RKO (cell line): ENCODE results near the gene PTPRR.

Source experiments
- DNase-seq: peaks from one replicate; pipeline ENCODE4 v3.0.0-alpha.2; 2016; ENCODE audit warnings: low spot score

PTPRR gene

DNA sequence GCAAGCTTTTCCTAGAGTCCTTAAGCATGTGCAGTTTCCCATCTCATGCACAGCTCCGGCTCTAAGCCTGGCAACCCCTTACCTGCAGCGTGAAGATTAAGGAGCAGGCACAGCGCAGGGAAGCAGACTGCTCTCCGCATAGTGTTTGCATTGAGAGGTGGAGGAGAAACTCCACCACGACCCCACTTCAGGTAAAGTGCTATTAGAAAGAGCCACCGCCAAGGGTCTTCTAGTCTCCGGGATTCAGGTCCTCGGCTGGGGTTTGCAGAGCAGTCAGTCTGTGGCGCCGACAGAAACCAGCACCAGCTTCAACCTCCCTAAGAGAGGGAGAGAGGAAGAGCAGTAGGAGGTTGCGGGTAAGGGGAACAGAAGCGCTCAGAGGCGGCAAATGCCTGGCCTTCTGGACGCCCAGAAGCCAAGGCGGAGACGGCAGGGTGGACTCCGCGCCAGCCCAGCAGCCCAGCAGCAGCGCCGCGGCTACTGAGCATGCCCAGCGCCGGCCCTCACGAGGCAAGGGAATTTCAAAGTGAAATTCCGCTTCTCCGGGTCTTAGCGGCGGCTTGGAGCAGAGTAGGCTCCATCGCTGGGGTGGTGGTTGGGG lies at the start of gene PTPRR:
Gene PTPRR, minus strand, starts transcription at position 488 of the 601 bp plus-strand sequence. Its CDS starts 348 bp downstream, at position 140.
- DNase-seq = no peak

GRCh38 chr12:70966996-70967790 lies 46.7 kb upstream of the PTPRR start:
- no peak for DNase-seq

GRCh38 chr12:70966046-70966445 lies 45.5 kb upstream of the PTPRR start:
- DNase-seq = no peak

DNA sequence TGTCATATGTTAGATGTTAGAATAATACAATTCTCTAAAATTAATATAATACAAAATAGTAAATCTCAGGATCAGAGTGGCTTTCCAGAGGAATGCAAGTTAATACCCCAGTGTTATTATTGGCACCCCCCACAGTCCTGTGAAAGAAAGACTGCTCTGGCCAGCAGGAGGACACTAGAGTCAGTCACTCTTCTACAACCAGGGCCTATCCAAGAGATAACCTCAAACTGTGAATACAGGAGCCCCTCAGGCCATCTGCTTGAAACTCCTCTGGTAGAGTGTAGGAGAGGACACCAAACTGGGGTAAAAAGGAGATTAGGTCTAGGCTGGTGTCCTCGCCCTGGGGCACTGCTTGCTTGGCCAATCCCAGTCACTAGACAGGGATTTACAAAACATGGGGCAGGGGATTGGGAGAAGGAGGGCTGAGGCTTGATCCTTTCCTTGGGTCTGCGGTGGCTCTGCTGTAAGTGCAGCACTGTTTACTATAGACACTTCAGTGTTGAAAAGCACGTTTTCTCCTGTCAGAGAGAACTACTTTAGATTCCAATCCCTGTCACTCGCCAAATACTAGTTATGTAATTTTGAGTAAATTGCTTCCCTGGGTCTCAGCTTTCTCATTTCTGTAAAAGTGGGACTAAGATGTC lies 44.5 kb upstream of the PTPRR start:
- DNase-seq = no peak

- no peak for DNase-seq
Observed at GRCh38 chr12:70963081-70963660, 42.6 kb upstream of the PTPRR start.

DNA sequence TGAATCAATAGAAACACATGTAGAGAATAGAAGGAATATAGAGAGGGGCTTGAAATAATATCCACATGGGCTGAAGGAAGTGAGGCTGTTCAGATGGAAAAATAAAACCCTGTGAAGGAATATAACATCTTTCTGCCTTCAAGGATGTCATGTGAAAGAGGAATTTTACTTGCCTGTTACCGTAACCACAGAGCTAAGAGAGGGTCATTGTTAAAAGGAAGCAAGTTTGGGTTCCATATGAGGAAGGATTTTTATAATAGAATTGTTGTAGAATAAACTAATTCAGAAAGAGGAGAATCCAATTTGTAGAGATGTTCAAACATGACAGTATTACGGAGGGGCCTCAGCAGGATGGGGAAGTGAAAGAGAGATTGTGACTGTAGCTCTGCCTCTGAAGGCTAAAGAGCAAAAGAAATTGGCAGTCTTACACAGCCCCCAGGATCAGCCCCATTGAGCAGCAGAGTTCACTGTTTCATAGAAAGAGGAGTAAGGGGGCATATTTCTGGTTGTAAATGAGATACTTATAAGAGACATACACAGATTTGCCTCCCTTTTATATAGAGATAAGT lies 41.8 kb upstream of the PTPRR start:
- DNase-seq = no peak

DNA sequence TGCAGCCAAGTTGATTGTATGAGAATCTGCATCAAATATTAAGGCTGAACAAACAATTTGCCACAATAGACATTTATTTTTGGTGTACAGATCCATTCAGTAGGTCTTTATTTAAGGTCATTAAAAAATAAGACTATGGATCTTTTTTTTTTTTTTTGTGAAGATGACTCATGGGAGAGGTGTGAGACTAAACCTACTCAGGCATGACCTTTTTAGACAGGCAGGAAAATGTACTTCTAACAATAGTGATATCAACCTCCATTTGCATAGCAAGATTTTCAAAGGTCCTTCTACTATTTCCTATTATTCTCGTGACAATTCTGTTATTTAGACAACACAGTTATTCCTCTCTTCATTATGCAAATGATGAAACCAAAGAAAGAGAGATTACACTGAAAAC lies 39.9 kb upstream of the PTPRR start:
- no peak for DNase-seq

- no peak for DNase-seq
Observed at GRCh38 chr12:70955415-70955814, 34.9 kb upstream of the PTPRR start.

DNA sequence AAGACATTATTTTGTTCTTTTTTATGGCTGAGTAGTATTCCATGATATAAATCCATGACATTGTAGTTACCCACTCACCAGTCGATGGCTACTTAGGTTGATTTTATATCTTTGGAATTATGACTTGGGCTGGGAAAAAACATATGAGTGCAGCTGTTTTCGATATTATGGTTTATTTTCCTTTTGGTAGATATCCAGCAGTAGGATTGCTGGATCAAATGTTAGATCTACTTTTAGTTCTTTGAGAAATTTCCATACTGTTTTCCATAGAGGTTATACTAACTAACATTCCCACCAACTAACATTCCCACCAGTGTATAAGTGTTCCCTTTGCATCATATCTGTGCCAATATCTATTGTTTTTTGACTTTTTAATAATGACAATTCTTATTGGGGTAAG lies 29.9 kb upstream of the PTPRR start:
- no peak for DNase-seq

GRCh38 chr12:70948976-70949336 lies 28.4 kb upstream of the PTPRR start:
- DNase-seq = no peak

DNA sequence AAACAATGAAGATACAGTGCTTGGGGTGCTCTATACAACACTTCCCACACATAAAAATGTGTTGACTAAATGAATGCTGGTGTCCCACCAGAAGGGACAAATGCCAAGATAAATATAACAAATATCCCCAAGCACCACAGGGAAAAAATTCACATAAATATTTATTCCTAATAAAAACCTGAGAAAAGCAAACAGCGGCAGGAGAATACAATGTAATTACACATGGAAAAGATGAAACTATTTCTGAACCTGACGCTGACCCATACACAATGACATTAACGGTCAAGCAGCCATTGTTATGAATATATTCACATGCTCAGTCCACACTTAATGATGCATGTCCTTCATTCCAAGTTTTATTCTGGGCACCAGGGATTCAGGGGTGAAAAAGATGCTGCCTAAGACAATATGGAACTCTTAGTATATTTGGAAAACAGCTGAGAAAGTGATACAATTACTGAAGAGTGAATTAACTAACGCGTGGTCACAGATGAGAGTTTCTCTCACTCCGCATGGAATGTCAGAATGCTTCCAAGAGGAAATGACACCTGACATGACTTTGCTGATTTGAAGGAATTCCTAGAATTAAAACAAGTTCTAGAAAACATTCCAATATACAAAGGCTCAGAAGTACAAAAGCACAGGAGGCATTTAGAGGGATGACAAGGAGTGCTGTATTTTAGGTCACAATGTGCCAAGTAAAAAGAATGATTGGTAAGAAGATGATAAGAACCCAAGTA lies 27.9 kb upstream of the PTPRR start:
- no peak for DNase-seq

GRCh38 chr12:70936203-70936813 lies 15.8 kb upstream of the PTPRR start:
- peak; percentile 7 for DNase-seq

DNA sequence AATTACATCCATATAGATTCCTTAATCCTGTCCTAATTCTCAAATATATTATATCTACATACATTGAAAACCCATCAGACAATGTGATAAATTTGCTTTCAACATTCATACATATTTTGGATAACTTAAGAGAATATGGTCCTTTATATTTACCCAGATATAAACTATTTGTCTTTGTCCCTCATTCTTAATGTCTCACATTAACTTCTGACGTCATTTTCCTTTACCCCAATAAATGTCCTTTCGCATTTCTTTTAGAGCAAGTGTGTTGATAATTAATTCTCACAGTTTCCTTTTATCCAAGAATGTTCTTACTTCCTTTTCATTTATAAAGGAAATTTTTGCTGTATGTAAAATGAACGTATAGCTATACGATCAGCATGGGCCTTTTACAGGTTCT lies 12.6 kb upstream of the PTPRR start:
- no peak for DNase-seq

DNA sequence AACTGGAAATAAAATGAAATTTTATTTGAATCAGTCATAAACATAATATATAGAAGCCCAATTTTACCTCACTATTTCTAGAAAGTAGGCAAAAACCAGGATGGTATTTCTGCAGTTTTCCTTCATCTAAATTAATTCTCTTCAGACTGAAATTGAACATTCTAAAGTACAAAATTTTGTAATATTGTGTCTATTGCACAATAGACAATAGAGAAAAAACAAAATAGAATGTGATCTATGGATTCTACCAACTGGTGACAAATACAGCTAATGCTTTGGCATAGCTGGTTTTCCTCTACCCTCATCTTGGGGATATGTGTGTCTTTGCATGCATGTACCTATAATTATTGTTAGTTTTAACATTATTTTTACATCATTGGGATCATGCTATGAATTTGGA lies 8.5 kb upstream of the PTPRR start:
- DNase-seq = no peak

DNA sequence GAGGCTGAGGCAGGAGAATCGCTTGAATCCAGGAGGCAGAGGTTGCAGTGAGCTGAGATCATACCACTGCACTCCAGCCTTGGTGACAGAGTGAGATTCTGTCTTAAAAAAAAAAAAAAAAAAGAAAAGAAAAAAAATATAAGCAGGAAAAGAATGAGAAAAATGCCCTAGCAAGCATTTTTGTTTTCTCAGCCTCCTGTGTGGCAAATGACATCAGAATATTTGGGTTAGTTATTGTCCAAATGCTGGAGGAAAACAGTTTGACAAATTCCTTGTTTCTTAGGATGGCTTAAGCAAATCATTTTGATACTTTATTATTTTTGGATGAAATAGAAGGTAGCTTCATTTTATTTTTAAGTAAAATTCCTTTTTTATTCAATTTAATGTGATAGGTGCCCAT lies 7.5 kb upstream of the PTPRR start:
- no peak for DNase-seq

GRCh38 chr12:70927356-70927755 lies 6.8 kb upstream of the PTPRR start:
- DNase-seq = no peak

DNA sequence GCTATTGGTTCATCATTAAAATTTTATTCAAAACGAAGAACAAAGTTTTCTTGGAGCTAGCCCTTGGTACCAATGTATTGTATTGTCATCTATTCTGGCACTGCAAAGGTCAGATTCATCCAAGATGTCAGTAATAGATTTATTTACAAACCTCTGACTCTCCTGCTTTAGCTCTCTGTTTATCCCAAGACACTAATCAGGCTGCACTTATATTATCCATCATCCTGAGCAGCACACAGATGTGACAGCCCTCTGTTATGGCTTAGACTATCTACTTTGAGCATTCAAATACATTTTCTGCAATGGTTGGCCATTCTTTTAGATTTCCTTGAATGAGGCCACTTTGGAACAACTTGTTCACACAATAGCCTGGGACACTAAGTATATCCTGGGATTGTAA lies 5.0 kb upstream of the PTPRR start:
- DNase-seq = no peak

- no peak for DNase-seq
Observed at GRCh38 chr12:70920891-70921290, 353 bp upstream of the PTPRR start.

- DNase-seq = peak; percentile 27
Observed at GRCh38 chr12:70919597-70920035, 922 bp downstream of the PTPRR start.

GRCh38 chr12:70919176-70919575 lies 1.4 kb downstream of the PTPRR start:
- DNase-seq = no peak

GRCh38 chr12:70918321-70918720 lies 2.2 kb downstream of the PTPRR start:
- no peak for DNase-seq
